Measurements from ENCODE around the gene SUCLG1. TPM values are rescaled to one million over a fixed set of nuclear protein-coding genes. Genes with fewer than 3 reads are reported as not detected.
"Not testable (repeated sequence)": the region's sequence is repeated elsewhere in the genome, so short reads cannot be mapped to it uniquely, and the experiment has no call there.

Gene SUCLG1
- total RNA-seq, 1 donor from 2014 or later: 40.2 TPM

GRCh38 chr2:84421197-84421596 is 37.9 kb downstream of the SUCLG1 start:
- no peaks in the 10 kb centered on the region for H3K36me3 ChIP-seq
- no peak overlapping the region for H3K9ac ChIP-seq
- no peaks in the 10 kb centered on the region for H3K9me3 ChIP-seq (ENCODE audit: low read depth)
- no peaks in the 10 kb centered on the region for H3K79me2 ChIP-seq (ENCODE audit: low read depth)
- no peaks in the 10 kb centered on the region for H3K4me1 ChIP-seq
- Mint-ChIP-seq H3K4me3 (no peak overlapping the region), H3K4me1 (no peaks in the 10 kb centered on the region), H3K9me3 (no peaks in the 10 kb centered on the region), H3K27me3 (ENCODE audit: insufficient read depth, low read depth) (peaks cover 4% of the 10 kb centered on the region), H3K27ac (no peak overlapping the region), H3K36me3 (peaks cover 4% of the 10 kb centered on the region)
- no peak overlapping the region for H3K27ac ChIP-seq
- H3K4me3 ChIP-seq: no peak overlapping the region
- no peak overlapping the region for H2AFZ ChIP-seq (replicated peaks)
- no peaks in the 10 kb centered on the region for H3K27me3 ChIP-seq
- no peak overlapping the region for H3K4me2 ChIP-seq
- H4K20me1 ChIP-seq (ENCODE audit: low read depth): no peaks in the 10 kb centered on the region
- no peak for DNase-seq (ENCODE audit: low spot score)
- TF ChIP-seq EZH2 (IDR thresholded peaks at IDR 0.05) (no peak), EZH2phosphoT487 (IDR thresholded peaks at IDR 0.05) (no peak)
- TF ChIP-seq, protein P1, sequence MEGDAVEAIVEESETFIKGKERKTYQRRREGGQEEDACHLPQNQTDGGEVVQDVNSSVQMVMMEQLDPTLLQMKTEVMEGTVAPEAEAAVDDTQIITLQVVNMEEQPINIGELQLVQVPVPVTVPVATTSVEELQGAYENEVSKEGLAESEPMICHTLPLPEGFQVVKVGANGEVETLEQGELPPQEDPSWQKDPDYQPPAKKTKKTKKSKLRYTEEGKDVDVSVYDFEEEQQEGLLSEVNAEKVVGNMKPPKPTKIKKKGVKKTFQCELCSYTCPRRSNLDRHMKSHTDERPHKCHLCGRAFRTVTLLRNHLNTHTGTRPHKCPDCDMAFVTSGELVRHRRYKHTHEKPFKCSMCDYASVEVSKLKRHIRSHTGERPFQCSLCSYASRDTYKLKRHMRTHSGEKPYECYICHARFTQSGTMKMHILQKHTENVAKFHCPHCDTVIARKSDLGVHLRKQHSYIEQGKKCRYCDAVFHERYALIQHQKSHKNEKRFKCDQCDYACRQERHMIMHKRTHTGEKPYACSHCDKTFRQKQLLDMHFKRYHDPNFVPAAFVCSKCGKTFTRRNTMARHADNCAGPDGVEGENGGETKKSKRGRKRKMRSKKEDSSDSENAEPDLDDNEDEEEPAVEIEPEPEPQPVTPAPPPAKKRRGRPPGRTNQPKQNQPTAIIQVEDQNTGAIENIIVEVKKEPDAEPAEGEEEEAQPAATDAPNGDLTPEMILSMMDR (IDR thresholded peaks at IDR 0.05): no peak
- H3F3A ChIP-seq (ENCODE audit: low read depth): no peaks in the 10 kb centered on the region

DNA sequence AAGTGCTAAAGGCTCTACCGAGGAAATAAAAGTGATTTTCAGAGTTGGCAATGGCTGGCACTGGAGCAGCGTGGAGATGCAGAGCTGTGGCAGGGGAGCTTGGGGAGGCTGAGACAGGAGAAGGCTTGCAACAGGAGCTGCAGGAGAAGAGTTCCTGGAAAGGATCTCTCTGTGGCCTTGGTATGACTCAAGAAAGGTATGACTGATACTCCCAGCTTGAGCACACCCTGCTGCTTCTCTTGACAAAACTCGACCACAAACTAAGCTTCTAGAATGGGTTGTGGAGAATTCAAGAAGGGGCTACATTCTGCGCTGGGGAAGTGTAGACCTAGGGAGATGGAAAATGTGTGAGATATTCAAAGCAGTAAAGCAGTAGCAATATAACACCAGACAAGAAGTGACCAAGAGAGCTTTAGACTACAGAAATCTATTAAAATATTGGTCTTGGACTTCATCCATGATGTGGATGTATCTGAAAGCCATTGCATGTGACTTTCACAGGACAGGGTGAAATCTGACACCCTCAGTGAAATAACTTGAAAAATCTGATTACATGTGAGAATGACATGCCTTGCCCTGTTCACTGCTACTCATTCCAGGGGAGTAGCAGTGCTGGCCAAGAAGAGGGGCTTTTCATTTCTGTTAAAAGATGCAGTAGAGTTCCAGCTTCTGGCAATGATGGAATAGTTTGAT is 41.5 kb downstream of the SUCLG1 start:
- Histone ChIP-seq H3K27ac (no peak overlapping the region), H3K9me3 (ENCODE audit: low read depth) (no peaks in the 10 kb centered on the region), H3K36me3 (no peaks in the 10 kb centered on the region), H3K4me2 (no peak overlapping the region), H2AFZ (replicated peaks) (no peak overlapping the region), H4K20me1 (ENCODE audit: low read depth) (no peaks in the 10 kb centered on the region), H3F3A (ENCODE audit: low read depth) (no peaks in the 10 kb centered on the region), H3K9ac (no peak overlapping the region), H3K27me3 (no peaks in the 10 kb centered on the region), H3K79me2 (ENCODE audit: low read depth) (no peaks in the 10 kb centered on the region), H3K4me3 (no peak overlapping the region), H3K4me1 (no peaks in the 10 kb centered on the region)
- H3K27ac Mint-ChIP-seq: no peak overlapping the region
- no peaks in the 10 kb centered on the region for H3K36me3 Mint-ChIP-seq
- no peak for DNase-seq (ENCODE audit: low spot score)
- H3K27me3 Mint-ChIP-seq (ENCODE audit: insufficient read depth, low read depth): peaks cover 2% of the 10 kb centered on the region
- H3K4me3 Mint-ChIP-seq: no peak overlapping the region
- TF ChIP-seq EZH2phosphoT487 (IDR thresholded peaks at IDR 0.05) (no peak), EZH2 (IDR thresholded peaks at IDR 0.05) (no peak)
- TF ChIP-seq, protein P1 (IDR thresholded peaks at IDR 0.05): no peak
- H3K4me1 Mint-ChIP-seq: no peaks in the 10 kb centered on the region
- no peaks in the 10 kb centered on the region for H3K9me3 Mint-ChIP-seq

DNA sequence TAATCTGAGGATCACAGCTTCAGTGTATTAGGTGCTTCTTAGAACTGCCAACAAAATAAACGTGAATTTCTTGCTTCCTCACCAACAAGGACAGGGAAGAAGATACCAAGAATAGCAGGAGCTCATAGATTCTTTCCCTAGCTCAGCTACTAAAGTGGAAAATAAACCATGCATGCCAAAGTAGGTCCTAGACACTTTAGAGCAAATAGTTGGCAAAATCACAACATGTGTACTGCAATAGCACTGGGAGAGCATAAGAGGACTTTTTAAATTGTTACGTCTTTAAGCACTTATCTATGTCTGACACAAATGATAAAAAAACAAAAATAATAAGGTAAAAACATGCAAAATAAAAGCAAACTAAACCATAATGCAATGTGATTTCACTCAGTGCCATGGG is 49.5 kb downstream of the SUCLG1 start:
- no peak for DNase-seq (ENCODE audit: low spot score)
- Histone ChIP-seq H4K20me1 (ENCODE audit: low read depth) (no peaks in the 10 kb centered on the region), H3F3A (ENCODE audit: low read depth) (no peaks in the 10 kb centered on the region), H3K79me2 (ENCODE audit: low read depth) (no peaks in the 10 kb centered on the region), H3K4me1 (no peaks in the 10 kb centered on the region), H3K27ac (no peak overlapping the region), H3K4me3 (no peak overlapping the region), H2AFZ (replicated peaks) (peak overlapping the region; percentile 10), H3K9ac (no peak overlapping the region), H3K36me3 (no peaks in the 10 kb centered on the region), H3K27me3 (no peaks in the 10 kb centered on the region), H3K4me2 (no peak overlapping the region), H3K9me3 (ENCODE audit: low read depth) (no peaks in the 10 kb centered on the region)
- H3K36me3 Mint-ChIP-seq: no peaks in the 10 kb centered on the region
- H3K4me1 Mint-ChIP-seq: no peaks in the 10 kb centered on the region
- H3K9me3 Mint-ChIP-seq: no peaks in the 10 kb centered on the region
- no peak overlapping the region for H3K27ac Mint-ChIP-seq
- no peak for TF ChIP-seq EZH2 (IDR thresholded peaks at IDR 0.05)
- TF ChIP-seq, protein P1 (IDR thresholded peaks at IDR 0.05): no peak
- no peak for TF ChIP-seq EZH2phosphoT487 (IDR thresholded peaks at IDR 0.05)
- no peak overlapping the region for H3K4me3 Mint-ChIP-seq
- no peaks in the 10 kb centered on the region for H3K27me3 Mint-ChIP-seq (ENCODE audit: insufficient read depth, low read depth)

DNA sequence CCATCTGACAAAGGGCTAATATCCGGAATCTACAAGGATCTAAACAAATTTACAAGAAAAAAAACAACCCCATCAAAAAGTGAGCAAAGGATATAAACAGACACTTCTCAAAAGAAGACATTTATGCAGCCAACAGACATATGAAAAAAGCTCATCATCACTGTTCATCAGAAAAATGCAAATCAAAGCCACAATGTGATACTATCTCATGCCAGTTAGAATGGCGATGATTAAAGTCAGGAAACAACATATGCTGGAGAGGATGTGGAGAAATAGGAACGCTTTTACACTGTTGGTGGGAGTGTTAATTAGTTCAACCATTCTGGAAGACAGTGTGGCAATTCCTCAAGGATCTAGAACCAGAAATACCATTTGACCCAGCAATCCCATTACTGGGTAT is 57.0 kb downstream of the SUCLG1 start:
- H3K36me3 Mint-ChIP-seq; H3K4me3 ChIP-seq; H3K79me2 ChIP-seq (ENCODE audit: low read depth); H3K4me3 Mint-ChIP-seq; H3K9me3 ChIP-seq (ENCODE audit: low read depth); H3K9ac ChIP-seq; H3K36me3 ChIP-seq; H3K9me3 Mint-ChIP-seq; H3F3A ChIP-seq (ENCODE audit: low read depth); H3K27ac ChIP-seq; DNase-seq (ENCODE audit: low spot score); H3K4me1 Mint-ChIP-seq; H4K20me1 ChIP-seq (ENCODE audit: low read depth); H2AFZ ChIP-seq (replicated peaks); H3K27ac Mint-ChIP-seq; H3K27me3 Mint-ChIP-seq (ENCODE audit: insufficient read depth, low read depth); H3K4me2 ChIP-seq; H3K4me1 ChIP-seq; H3K27me3 ChIP-seq: not testable (repeated sequence)

DNA sequence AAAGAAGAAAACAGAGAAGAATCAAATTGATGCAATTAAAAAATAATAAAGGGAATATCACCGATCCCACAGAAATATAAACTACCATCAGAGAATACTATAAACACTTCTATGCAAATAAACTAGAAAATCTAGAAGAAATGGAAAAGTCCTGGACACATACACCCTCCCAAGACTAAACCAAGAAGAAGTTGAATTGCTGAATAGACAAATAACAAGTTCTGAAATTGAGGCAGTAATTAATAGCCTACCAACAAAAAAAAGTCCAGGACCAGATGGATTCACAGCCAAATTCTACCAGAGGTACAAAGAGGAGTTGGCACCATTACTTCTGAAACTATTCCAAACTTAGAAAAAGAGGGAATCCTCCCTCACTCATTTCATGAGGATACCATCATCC is 59.2 kb downstream of the SUCLG1 start:
- not testable (repeated sequence) for H3K27ac ChIP-seq; H3K4me2 ChIP-seq; H3K27ac Mint-ChIP-seq; H3K36me3 ChIP-seq; H3K4me1 ChIP-seq; H3K27me3 ChIP-seq; DNase-seq (ENCODE audit: low spot score); H2AFZ ChIP-seq (replicated peaks); H4K20me1 ChIP-seq (ENCODE audit: low read depth); H3K79me2 ChIP-seq (ENCODE audit: low read depth); H3K9me3 Mint-ChIP-seq; H3K9me3 ChIP-seq (ENCODE audit: low read depth); H3F3A ChIP-seq (ENCODE audit: low read depth); H3K4me3 Mint-ChIP-seq; H3K27me3 Mint-ChIP-seq (ENCODE audit: insufficient read depth, low read depth); H3K4me1 Mint-ChIP-seq; H3K4me3 ChIP-seq; H3K36me3 Mint-ChIP-seq; H3K9ac ChIP-seq
